Fibroblast of the aortic adventitia (primary cell): ENCODE data around the gene FLVCR1. TPM values are rescaled to one million over a fixed set of nuclear protein-coding genes. Genes with fewer than 3 reads are reported as not detected.
A peak's percentile ranks its signal among the peaks of the same experiment; 100 is the strongest.

ENCODE experiments used
- DNase-seq: peaks from one replicate; pipeline ENCODE4 v3.0.0-alpha.2; 2010; ENCODE audit warnings: low read depth
- H3K4me3 ChIP-seq: 2 replicates; pipeline ENCODE4 v1.5.1; 2011; ENCODE audit warnings: low read depth, mild to moderate bottlenecking, control low read depth, low read length, moderate library complexity
- CTCF ChIP-seq: IDR thresholded peaks from 2 replicates; pipeline ENCODE4 v1.5.1; 2011; ENCODE audit warnings: mild to moderate bottlenecking, low read length, control low read depth, inconsistent platforms; ENCODE audit not compliant: insufficient read depth
- total RNA-seq: library from RNA; depleted of rRNA; stranded (reverse); fragments of >200 nt; gene quantifications from 2 replicates; pipeline ENCODE4 v1.2.3, GENCODE V29; 2012; ENCODE audit warnings: low replicate concordance

FLVCR1 gene
- total RNA-seq, 1 donor, result 5.8 TPM

GRCh38 chr1:212847549-212847948 is 10.5 kb upstream of the FLVCR1 start, which contains the start of gene SPATA45:
TSS of gene SPATA45 (minus strand) at chr1:212847649. CDS start at chr1:212836149, 11,500 bp downstream.
- DNase-seq, result no peak
- TF ChIP-seq CTCF, result no peak
- no peak within 1 kb of the TSS for H3K4me3 ChIP-seq

GRCh38 chr1:212852105-212852688 is 5.9 kb upstream of the FLVCR1 start:
- TF ChIP-seq CTCF, result no peak
- DNase-seq, result no peak
- H3K4me3 ChIP-seq, result no peak overlapping the region

DNA sequence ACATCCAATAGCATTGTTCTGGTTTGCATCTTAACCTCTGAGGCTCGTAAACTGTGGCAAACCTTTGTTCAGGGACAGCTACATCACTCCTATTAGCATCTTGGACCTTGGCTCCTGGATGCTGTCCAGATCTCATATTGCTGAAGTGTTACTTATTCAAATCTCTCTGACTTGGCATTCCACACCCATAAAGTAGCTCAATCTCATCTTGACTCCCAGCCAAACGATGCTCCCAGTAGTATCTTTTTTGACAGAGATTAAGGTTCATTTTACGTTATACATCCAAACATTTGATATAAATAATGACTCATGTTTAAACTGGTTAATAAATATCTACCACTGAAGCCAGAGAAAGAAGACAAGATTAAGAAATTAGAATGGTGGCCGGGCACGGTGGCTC is 4.4 kb upstream of the FLVCR1 start:
- no peak for TF ChIP-seq CTCF
- DNase-seq, result no peak
- H3K4me3 ChIP-seq, result no peak overlapping the region

DNA sequence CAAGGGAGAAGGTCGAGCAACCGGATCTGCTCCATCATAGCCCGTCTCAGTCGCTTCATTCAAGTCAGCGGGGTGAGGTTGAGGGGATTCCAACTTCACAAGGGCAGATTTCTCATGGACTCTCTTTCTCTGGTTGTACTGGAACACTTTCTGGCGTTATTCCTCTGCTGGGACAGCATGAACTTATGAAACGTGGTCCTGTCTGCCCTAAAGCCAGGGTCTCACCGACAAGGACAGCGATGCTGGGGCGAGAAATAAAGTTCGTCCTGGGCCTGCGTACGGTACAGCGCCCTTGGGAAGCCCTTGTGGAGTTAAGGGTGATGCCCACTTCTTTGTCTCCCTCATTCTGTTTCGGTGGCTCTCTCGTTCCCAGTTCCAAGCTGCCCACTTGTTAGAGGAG is 1.3 kb upstream of the FLVCR1 start:
- no peak for DNase-seq
- H3K4me3 ChIP-seq, result peak overlapping the region; percentile 83
- no peak for TF ChIP-seq CTCF

DNA sequence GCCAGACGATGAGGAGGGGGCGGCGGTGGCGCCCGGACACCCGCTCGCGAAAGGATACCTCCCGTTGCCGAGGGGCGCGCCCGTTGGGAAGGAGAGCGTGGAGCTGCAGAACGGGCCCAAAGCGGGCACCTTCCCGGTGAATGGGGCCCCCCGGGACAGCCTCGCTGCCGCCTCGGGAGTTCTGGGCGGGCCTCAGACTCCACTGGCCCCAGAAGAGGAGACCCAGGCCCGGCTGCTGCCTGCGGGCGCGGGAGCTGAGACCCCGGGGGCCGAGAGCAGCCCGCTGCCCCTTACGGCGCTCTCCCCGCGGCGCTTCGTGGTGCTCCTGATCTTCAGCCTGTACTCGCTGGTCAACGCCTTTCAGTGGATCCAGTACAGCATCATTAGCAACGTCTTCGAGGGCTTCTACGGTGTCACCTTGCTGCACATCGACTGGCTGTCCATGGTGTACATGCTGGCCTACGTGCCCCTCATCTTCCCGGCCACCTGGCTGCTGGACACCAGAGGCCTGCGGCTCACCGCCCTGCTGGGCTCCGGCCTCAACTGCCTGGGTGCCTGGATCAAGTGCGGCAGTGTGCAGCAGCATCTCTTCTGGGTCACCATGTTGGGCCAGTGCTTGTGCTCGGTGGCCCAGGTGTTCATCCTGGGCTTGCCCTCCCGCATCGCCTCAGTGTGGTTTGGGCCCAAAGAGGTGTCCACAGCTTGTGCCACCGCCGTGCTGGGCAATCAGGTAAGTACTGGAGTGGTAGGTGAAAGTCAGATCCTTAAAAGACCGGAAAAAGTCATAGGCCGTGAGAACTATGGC is 588 bp downstream of the FLVCR1 start:
- peak; percentile 30 for DNase-seq
- TF ChIP-seq CTCF, result no peak
- H3K4me3 ChIP-seq, result peak overlapping the region; percentile 83

- DNase-seq, result peak; percentile 15
- TF ChIP-seq CTCF, result no peak
- peak overlapping the region; percentile 6 for H3K4me3 ChIP-seq
These were observed 2.9 kb downstream of the FLVCR1 start for GRCh38 chr1:212860713-212861581.
